ENCODE measurements around the gene GPATCH3.

DNA sequence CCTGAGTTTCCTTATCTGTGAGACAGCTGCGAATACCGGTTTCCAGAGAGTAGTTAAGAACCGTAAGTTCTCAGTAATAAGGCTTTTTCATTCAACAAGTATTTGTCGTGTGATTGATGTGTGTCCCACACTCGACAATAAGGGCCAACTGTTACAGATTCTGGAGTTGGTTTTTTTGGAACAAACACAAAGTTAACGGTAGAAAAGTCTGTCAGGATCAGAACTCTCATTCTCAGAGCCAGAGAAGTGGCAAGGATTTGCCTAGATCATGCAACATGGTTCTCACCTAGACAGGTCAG, 22.1 kb upstream of the GPATCH3 start:
- TF ChIP-seq EZH2phosphoT487 (IDR thresholded peaks at IDR 0.05; ENCODE audit: insufficient read depth, low read depth) = no peak
- TF ChIP-seq EZH2 (IDR thresholded peaks at IDR 0.05; ENCODE audit: insufficient read depth, poor library complexity, severe bottlenecking) = no peak

All from GM23248 (cell line).